HG02981 (cell line): Measurements from ENCODE around the gene FHOD1.

ENCODE experiments used
- ATAC-seq: cut with Tn5 transposase; IDR thresholded peaks from one replicate; pipeline ENCODE4 v1.9.1; 2021; ENCODE audit warnings: mild to moderate bottlenecking, moderate library complexity; ENCODE audit not compliant: unreplicated experiment

The FHOD1 gene

GRCh38 chr16:67179421-67180080 is 67.7 kb downstream of the FHOD1 start:
- no peak for ATAC-seq
